ENCODE results near the gene TP63. TPM values are rescaled to one million over a fixed set of nuclear protein-coding genes. Genes with fewer than 3 reads are reported as not detected.
A peak's percentile ranks its signal among the peaks of the same experiment; 100 is the strongest.

The TP63 gene
- total RNA-seq, 1 experiment from 2014 or later: 3.6 TPM

DNA sequence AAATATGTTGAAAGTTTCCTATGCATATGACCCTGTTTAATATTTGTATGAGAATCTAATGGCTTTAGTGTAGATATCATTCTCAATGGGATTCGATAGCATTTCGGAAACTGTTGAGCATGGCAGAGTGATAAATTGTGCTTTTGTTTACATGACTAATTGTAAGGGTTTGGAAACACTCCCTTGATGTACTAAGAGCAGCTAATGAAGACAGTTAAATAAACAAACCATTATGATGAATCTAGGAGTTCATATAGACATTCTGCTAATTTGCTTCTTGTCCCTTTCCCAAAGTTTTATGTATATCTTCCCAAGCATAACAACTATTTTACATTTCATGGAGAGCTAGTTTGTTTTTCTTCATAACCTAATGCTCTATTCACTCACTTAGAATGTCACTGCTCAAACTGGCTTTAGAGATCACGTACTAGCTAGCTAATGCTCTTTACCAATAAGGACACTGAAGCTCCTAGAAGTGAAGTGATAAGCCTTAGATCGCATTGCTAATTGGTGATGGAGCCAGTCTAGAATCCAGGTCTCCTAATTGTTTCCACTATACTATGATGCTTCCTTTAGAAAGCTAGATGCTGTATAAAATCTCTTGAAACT is 140.8 kb downstream of the TP63 start:
- Histone ChIP-seq H3K79me2 (ENCODE audit: low read depth) (no peaks in the 10 kb centered on the region), H3F3A (ENCODE audit: insufficient read depth, low read depth) (peaks cover 45% of the 10 kb centered on the region), H2AFZ (peak overlapping the region; percentile 63), H3K36me3 (ENCODE audit: low read depth) (peaks cover 19% of the 10 kb centered on the region), H3K27me3 (ENCODE audit: insufficient read depth, low read depth) (no peaks in the 10 kb centered on the region), H4K20me1 (ENCODE audit: insufficient read depth) (no peaks in the 10 kb centered on the region), H3K9me2 (ENCODE audit: insufficient read depth) (no peaks in the 10 kb centered on the region), H3K4me3 (peak overlapping the region; percentile 16; the same call in 1 of the 2 replicates), H3K4me2 (peak overlapping the region; percentile 67), H3K27ac (peak overlapping the region; percentile 90), H3K9me3 (ENCODE audit: insufficient read depth, low read depth) (peaks cover 42% of the 10 kb centered on the region), H3K4me1 (replicated peaks; ENCODE audit: insufficient read depth) (peaks cover 45% of the 10 kb centered on the region)
- ChIA-PET CTCF (interaction anchor here (0.5 to 0.8 kb wide), 4 partner anchors 40 to 503 kb away, joined by 3 to 8 read pairs (median 4); no protein-coding TSS in a partner anchor), POLR2A (ENCODE audit: unreplicated experiment) (interaction anchor here (0.7 kb wide), 2 partner anchors 61 to 612 kb away, joined by 3 to 4 read pairs; no protein-coding TSS in a partner anchor)
- intact Hi-C loops (cut with micrococcal nuclease; ENCODE audit: unreplicated experiment): no loop called here
- BruUV-seq (replicated peaks): no TSS peak
- no peak for DNase-seq
- TF ChIP-seq, protein P1, sequence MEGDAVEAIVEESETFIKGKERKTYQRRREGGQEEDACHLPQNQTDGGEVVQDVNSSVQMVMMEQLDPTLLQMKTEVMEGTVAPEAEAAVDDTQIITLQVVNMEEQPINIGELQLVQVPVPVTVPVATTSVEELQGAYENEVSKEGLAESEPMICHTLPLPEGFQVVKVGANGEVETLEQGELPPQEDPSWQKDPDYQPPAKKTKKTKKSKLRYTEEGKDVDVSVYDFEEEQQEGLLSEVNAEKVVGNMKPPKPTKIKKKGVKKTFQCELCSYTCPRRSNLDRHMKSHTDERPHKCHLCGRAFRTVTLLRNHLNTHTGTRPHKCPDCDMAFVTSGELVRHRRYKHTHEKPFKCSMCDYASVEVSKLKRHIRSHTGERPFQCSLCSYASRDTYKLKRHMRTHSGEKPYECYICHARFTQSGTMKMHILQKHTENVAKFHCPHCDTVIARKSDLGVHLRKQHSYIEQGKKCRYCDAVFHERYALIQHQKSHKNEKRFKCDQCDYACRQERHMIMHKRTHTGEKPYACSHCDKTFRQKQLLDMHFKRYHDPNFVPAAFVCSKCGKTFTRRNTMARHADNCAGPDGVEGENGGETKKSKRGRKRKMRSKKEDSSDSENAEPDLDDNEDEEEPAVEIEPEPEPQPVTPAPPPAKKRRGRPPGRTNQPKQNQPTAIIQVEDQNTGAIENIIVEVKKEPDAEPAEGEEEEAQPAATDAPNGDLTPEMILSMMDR (conservative IDR thresholded peaks at IDR 0.05): no peak
- TF ChIP-seq EZH2 (IDR thresholded peaks at IDR 0.05; ENCODE audit: low read depth): no peak

DNA sequence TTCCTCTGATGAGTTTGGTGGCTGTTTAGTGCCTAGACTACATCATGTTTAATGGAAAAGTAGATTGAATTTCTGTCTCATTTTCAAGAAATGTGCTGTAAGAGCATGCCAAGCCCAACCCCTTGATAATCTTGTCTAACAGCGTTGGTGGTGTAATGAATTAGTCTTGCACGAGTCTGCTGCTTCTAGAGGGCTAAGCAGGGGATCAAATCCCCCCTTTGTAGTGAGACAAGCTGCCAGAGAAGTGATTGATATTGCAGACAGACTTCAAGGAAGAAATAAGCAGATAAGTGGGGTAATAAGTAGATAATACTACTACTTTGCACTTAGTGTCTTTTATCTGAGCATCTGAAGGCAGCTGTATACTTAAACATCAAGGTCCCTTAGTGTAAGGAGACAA is 141.4 kb downstream of the TP63 start:
- no peaks in the 10 kb centered on the region for H3K79me2 ChIP-seq (ENCODE audit: low read depth)
- no peaks in the 10 kb centered on the region for H3K9me2 ChIP-seq (ENCODE audit: insufficient read depth)
- intact Hi-C loops (cut with micrococcal nuclease; ENCODE audit: unreplicated experiment): no loop called here
- H3K27me3 ChIP-seq (ENCODE audit: insufficient read depth, low read depth): no peaks in the 10 kb centered on the region
- peaks cover 15% of the 10 kb centered on the region for H3K36me3 ChIP-seq (ENCODE audit: low read depth)
- H3K9me3 ChIP-seq (ENCODE audit: insufficient read depth, low read depth): peaks cover 45% of the 10 kb centered on the region
- peak overlapping the region; percentile 16; the same call in 1 of the 2 replicates for H3K4me3 ChIP-seq
- ChIA-PET CTCF (interaction anchor here (0.8 kb wide), 1 partner anchor 176 kb away, joined by 3 read pairs; no protein-coding TSS in a partner anchor), POLR2A (ENCODE audit: unreplicated experiment) (no interaction called here)
- H3F3A ChIP-seq (ENCODE audit: insufficient read depth, low read depth): peaks cover 38% of the 10 kb centered on the region
- no TSS peak for BruUV-seq (replicated peaks)
- peak overlapping the region; percentile 90 for H3K27ac ChIP-seq
- H2AFZ ChIP-seq: peak overlapping the region; percentile 63
- peaks cover 38% of the 10 kb centered on the region for H3K4me1 ChIP-seq (replicated peaks; ENCODE audit: insufficient read depth)
- TF ChIP-seq EZH2 (IDR thresholded peaks at IDR 0.05; ENCODE audit: low read depth): no peak
- TF ChIP-seq, protein P1 (conservative IDR thresholded peaks at IDR 0.05): no peak
- peak overlapping the region; percentile 67 for H3K4me2 ChIP-seq
- H4K20me1 ChIP-seq (ENCODE audit: insufficient read depth): no peaks in the 10 kb centered on the region
- peak in 1 of 2 experiments; percentile 70 for DNase-seq

DNA sequence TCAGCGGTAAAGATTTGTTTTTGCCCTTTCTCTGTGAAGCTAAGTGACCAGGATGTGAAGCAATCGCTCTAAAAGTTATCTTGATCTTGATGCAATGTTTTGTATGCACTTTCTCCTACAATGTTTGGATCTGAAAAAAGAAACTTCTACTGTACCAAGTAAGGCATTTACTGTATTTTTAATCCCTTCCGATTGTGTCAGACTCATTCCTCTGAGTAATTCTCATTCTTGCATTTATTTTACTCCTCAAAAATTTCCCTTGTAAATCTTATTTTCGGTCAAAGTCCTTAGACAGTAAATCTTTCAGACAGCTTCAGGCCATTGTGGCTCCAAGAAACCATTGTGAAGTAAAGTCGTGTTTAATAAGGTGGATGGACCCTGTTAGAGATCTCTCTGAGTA is 141.9 kb downstream of the TP63 start:
- no TSS peak for BruUV-seq (replicated peaks)
- Histone ChIP-seq H3K79me2 (ENCODE audit: low read depth) (no peaks in the 10 kb centered on the region), H3K4me1 (replicated peaks; ENCODE audit: insufficient read depth) (peaks cover 34% of the 10 kb centered on the region), H2AFZ (peak overlapping the region; percentile 63), H3K4me3 (peak overlapping the region; percentile 16; the same call in 1 of the 2 replicates), H3K4me2 (peak overlapping the region; percentile 67), H3K9me2 (ENCODE audit: insufficient read depth) (no peaks in the 10 kb centered on the region), H3K27me3 (ENCODE audit: insufficient read depth, low read depth) (no peaks in the 10 kb centered on the region), H3K36me3 (ENCODE audit: low read depth) (peaks cover 11% of the 10 kb centered on the region; the same call in 1 of the 2 replicates), H4K20me1 (ENCODE audit: insufficient read depth) (no peaks in the 10 kb centered on the region), H3K27ac (peak overlapping the region; percentile 90), H3K9me3 (ENCODE audit: insufficient read depth, low read depth) (peaks cover 44% of the 10 kb centered on the region), H3F3A (ENCODE audit: insufficient read depth, low read depth) (peaks cover 35% of the 10 kb centered on the region)
- intact Hi-C loops (cut with micrococcal nuclease; ENCODE audit: unreplicated experiment): no loop called here
- DNase-seq: peak in 1 of 2 experiments; percentile 94
- CTCF ChIA-PET: no interaction called here
- POLR2A ChIA-PET (ENCODE audit: unreplicated experiment): no interaction called here
- TF ChIP-seq, protein P1 (conservative IDR thresholded peaks at IDR 0.05): no peak
- TF ChIP-seq EZH2 (IDR thresholded peaks at IDR 0.05; ENCODE audit: low read depth): no peak

Measured in PC-9 (cell line).